Loucy (cell line): ENCODE data around the gene LACC1.

Experiments used
- H2AFZ ChIP-seq: fragments of 200-600 bp; sonication (generic); 2 replicates; pipeline ENCODE4 v1.6.0; 2016; ENCODE audit warnings: antibody characterized with exemption, mild to moderate bottlenecking, low read length, moderate library complexity
- H3F3A ChIP-seq: fragments of 200-600 bp; 2 replicates; pipeline ENCODE4 v1.6.0; 2016; ENCODE audit warnings: antibody characterized with exemption, low read depth, mild to moderate bottlenecking
- H3K27me3 ChIP-seq: fragments of 200-600 bp; sonication (generic); 2 replicates; pipeline ENCODE4 v1.6.1; 2014; ENCODE audit warnings: low read length, mild to moderate bottlenecking; ENCODE audit not compliant: insufficient read depth, poor library complexity, severe bottlenecking
- H3K36me3 ChIP-seq: fragments of 200-600 bp; sonication (generic); 2 replicates; pipeline ENCODE4 v1.6.1; 2016; ENCODE audit warnings: low read length; ENCODE audit not compliant: insufficient read depth
- H3K4me1 ChIP-seq: fragments of 200-600 bp; sonication (generic); 2 replicates; pipeline ENCODE4 v1.5.1; 2014; ENCODE audit warnings: low read length, mild to moderate bottlenecking; ENCODE audit not compliant: insufficient read depth, poor library complexity, severe bottlenecking
- H3K4me2 ChIP-seq: fragments of 200-600 bp; sonication (generic); 2 replicates; pipeline ENCODE4 v1.6.0; 2014; ENCODE audit warnings: antibody characterized with exemption, low read length, low read depth, mild to moderate bottlenecking; ENCODE audit not compliant: poor library complexity, severe bottlenecking
- H3K4me3 ChIP-seq: fragments of 200-600 bp; sonication (generic); 2 replicates; pipeline ENCODE4 v1.5.1; 2014; ENCODE audit warnings: low read length, mild to moderate bottlenecking, mixed read lengths; ENCODE audit not compliant: poor library complexity, severe bottlenecking
- H3K79me2 ChIP-seq: fragments of 200-600 bp; sonication (generic); 2 replicates; pipeline ENCODE4 v1.6.1; 2014; ENCODE audit warnings: low read length; ENCODE audit not compliant: insufficient read depth
- H3K9ac ChIP-seq: fragments of 200-600 bp; sonication (generic); 2 replicates; pipeline ENCODE4 v1.6.0; 2014; ENCODE audit warnings: mild to moderate bottlenecking, low read depth, low read length, moderate library complexity; ENCODE audit not compliant: poor library complexity, severe bottlenecking
- H3K9me2 ChIP-seq: fragments of 200-600 bp; sonication (generic); replicated peaks from 2 replicates; pipeline ENCODE4 v1.6.1; 2016; ENCODE audit warnings: low read depth, low read length, mixed read lengths
- H3K9me3 ChIP-seq: fragments of 200-600 bp; sonication (generic); 2 replicates; pipeline ENCODE4 v1.6.1; 2014; ENCODE audit warnings: mild to moderate bottlenecking, antibody characterized with exemption, low read length, low read depth; ENCODE audit not compliant: insufficient read depth
- H4K20me1 ChIP-seq: fragments of 200-600 bp; sonication (generic); 2 replicates; pipeline ENCODE4 v1.6.0; 2014; ENCODE audit warnings: antibody characterized with exemption, low read length, mild to moderate bottlenecking; ENCODE audit not compliant: insufficient read depth, poor library complexity, severe bottlenecking
- CTCF ChIP-seq: fragments of 200-600 bp; sonication (generic); conservative IDR thresholded peaks from 2 replicates; pipeline ENCODE4 v1.5.1; 2014; ENCODE audit warnings: mild to moderate bottlenecking, antibody characterized with exemption, low read length
- EZH2phosphoT487 ChIP-seq: fragments of 200-600 bp; IDR thresholded peaks from 2 replicates; pipeline ENCODE4 v1.6.1; 2018; ENCODE audit warnings: antibody characterized with exemption, mild to moderate bottlenecking, moderate library complexity, borderline replicate concordance

The LACC1 gene

GRCh38 chr13:43835701-43836100 is 44.0 kb upstream of the LACC1 start:
- Histone ChIP-seq H2AFZ (no peak overlapping the region), H3K9ac (no peak overlapping the region), H3K4me1 (no peaks in the 10 kb centered on the region), H3K36me3 (no peaks in the 10 kb centered on the region), H3F3A (no peaks in the 10 kb centered on the region), H3K9me3 (no peaks in the 10 kb centered on the region), H3K4me2 (no peak overlapping the region), H3K27me3 (no peaks in the 10 kb centered on the region), H3K79me2 (no peaks in the 10 kb centered on the region), H3K4me3 (no peak overlapping the region), H4K20me1 (no peaks in the 10 kb centered on the region), H3K9me2 (no peaks in the 10 kb centered on the region)
- TF ChIP-seq EZH2phosphoT487 (no peak), CTCF (no peak)

- no peak overlapping the region for H3K4me2 ChIP-seq
- no peaks in the 10 kb centered on the region for H4K20me1 ChIP-seq
- no peaks in the 10 kb centered on the region for H3K4me1 ChIP-seq
- H3K9me3 ChIP-seq, result no peaks in the 10 kb centered on the region
- H3K9ac ChIP-seq, result no peak overlapping the region
- H3K79me2 ChIP-seq, result no peaks in the 10 kb centered on the region
- H3K36me3 ChIP-seq, result no peaks in the 10 kb centered on the region
- H3F3A ChIP-seq, result no peaks in the 10 kb centered on the region
- H3K4me3 ChIP-seq, result no peak overlapping the region
- H3K27me3 ChIP-seq, result no peaks in the 10 kb centered on the region
- H2AFZ ChIP-seq, result no peak overlapping the region
- H3K9me2 ChIP-seq, result no peaks in the 10 kb centered on the region; the same call in 1 of the 2 replicates
- TF ChIP-seq EZH2phosphoT487 (no peak), CTCF (no peak)
Measured at GRCh38 chr13:43838909-43839308, 40.8 kb upstream of the LACC1 start.

GRCh38 chr13:43846496-43847158 is 33.1 kb upstream of the LACC1 start:
- H3K9ac ChIP-seq, result no peak overlapping the region
- TF ChIP-seq CTCF, result no peak
- TF ChIP-seq EZH2phosphoT487, result no peak
- no peaks in the 10 kb centered on the region for H3K36me3 ChIP-seq
- no peak overlapping the region for H2AFZ ChIP-seq
- no peaks in the 10 kb centered on the region; the same call in 1 of the 2 replicates for H3K9me2 ChIP-seq
- no peaks in the 10 kb centered on the region for H3F3A ChIP-seq
- no peak overlapping the region for H3K4me3 ChIP-seq
- peaks cover 12% of the 10 kb centered on the region for H3K9me3 ChIP-seq
- no peaks in the 10 kb centered on the region for H3K4me1 ChIP-seq
- H3K4me2 ChIP-seq, result no peak overlapping the region
- no peaks in the 10 kb centered on the region for H3K27me3 ChIP-seq
- H3K79me2 ChIP-seq, result no peaks in the 10 kb centered on the region
- no peaks in the 10 kb centered on the region for H4K20me1 ChIP-seq
